ENCODE measurements around the gene PTPRN2.

- TF ChIP-seq POLR2A (IDR thresholded peaks at IDR 0.05) (no peak), POLR2AphosphoS5 (IDR thresholded peaks at IDR 0.05) (no peak)
- TF ChIP-seq, protein P1, sequence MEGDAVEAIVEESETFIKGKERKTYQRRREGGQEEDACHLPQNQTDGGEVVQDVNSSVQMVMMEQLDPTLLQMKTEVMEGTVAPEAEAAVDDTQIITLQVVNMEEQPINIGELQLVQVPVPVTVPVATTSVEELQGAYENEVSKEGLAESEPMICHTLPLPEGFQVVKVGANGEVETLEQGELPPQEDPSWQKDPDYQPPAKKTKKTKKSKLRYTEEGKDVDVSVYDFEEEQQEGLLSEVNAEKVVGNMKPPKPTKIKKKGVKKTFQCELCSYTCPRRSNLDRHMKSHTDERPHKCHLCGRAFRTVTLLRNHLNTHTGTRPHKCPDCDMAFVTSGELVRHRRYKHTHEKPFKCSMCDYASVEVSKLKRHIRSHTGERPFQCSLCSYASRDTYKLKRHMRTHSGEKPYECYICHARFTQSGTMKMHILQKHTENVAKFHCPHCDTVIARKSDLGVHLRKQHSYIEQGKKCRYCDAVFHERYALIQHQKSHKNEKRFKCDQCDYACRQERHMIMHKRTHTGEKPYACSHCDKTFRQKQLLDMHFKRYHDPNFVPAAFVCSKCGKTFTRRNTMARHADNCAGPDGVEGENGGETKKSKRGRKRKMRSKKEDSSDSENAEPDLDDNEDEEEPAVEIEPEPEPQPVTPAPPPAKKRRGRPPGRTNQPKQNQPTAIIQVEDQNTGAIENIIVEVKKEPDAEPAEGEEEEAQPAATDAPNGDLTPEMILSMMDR (IDR thresholded peaks at IDR 0.05): no peak
Observed at GRCh38 chr7:157997471-157997870, 590.2 kb downstream of the PTPRN2 start.
